ENCODE results near the gene MYOG.

DNA sequence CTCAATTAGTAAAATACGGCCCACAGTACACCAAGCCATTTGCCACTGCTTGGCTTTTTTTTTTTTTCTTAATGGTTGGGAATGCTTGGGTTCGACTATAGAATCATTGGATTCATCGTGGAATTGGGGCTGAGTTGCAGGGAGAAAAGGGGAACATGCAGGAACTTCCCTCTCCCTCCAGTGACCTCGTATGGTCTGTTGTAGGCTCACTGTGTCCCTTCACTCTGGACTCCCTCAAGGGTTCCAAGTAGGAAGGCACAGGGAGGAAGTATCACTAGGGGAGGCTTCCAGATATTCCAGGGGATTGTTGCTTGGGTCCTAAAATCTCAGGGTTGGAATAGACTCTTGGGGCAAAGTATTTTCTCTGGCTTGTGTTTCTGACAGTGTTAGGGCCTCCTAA is 35.0 kb downstream of the MYOG start:
- TF ChIP-seq ZFP3 (CRISPR knock-in tag; IDR thresholded peaks at IDR 0.05), result no peak
- TF ChIP-seq, protein P1, sequence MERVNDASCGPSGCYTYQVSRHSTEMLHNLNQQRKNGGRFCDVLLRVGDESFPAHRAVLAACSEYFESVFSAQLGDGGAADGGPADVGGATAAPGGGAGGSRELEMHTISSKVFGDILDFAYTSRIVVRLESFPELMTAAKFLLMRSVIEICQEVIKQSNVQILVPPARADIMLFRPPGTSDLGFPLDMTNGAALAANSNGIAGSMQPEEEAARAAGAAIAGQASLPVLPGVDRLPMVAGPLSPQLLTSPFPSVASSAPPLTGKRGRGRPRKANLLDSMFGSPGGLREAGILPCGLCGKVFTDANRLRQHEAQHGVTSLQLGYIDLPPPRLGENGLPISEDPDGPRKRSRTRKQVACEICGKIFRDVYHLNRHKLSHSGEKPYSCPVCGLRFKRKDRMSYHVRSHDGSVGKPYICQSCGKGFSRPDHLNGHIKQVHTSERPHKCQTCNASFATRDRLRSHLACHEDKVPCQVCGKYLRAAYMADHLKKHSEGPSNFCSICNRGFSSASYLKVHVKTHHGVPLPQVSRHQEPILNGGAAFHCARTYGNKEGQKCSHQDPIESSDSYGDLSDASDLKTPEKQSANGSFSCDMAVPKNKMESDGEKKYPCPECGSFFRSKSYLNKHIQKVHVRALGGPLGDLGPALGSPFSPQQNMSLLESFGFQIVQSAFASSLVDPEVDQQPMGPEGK (CRISPR knock-in tag; IDR thresholded peaks at IDR 0.05; ENCODE audit: borderline replicate concordance), result no peak
- no peak for TF ChIP-seq SNAI2 (CRISPR knock-in tag; IDR thresholded peaks at IDR 0.05)
- TF ChIP-seq RARB (CRISPR knock-in tag; IDR thresholded peaks at IDR 0.05), result no peak
- no peak for TF ChIP-seq ESRRG (CRISPR knock-in tag; IDR thresholded peaks at IDR 0.05)
- no peak for TF ChIP-seq CSDC2 (CRISPR knock-in tag; IDR thresholded peaks at IDR 0.05)
- TF ChIP-seq, protein P2, sequence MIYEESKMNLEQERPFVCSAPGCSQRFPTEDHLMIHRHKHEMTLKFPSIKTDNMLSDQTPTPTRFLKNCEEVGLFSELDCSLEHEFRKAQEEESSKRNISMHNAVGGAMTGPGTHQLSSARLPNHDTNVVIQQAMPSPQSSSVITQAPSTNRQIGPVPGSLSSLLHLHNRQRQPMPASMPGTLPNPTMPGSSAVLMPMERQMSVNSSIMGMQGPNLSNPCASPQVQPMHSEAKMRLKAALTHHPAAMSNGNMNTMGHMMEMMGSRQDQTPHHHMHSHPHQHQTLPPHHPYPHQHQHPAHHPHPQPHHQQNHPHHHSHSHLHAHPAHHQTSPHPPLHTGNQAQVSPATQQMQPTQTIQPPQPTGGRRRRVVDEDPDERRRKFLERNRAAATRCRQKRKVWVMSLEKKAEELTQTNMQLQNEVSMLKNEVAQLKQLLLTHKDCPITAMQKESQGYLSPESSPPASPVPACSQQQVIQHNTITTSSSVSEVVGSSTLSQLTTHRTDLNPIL (CRISPR knock-in tag; IDR thresholded peaks at IDR 0.05; ENCODE audit: low read depth), result no peak
- no peak for TF ChIP-seq ARNTL (CRISPR knock-in tag; IDR thresholded peaks at IDR 0.05; ENCODE audit: borderline replicate concordance, low read depth)
- TF ChIP-seq, protein P3, sequence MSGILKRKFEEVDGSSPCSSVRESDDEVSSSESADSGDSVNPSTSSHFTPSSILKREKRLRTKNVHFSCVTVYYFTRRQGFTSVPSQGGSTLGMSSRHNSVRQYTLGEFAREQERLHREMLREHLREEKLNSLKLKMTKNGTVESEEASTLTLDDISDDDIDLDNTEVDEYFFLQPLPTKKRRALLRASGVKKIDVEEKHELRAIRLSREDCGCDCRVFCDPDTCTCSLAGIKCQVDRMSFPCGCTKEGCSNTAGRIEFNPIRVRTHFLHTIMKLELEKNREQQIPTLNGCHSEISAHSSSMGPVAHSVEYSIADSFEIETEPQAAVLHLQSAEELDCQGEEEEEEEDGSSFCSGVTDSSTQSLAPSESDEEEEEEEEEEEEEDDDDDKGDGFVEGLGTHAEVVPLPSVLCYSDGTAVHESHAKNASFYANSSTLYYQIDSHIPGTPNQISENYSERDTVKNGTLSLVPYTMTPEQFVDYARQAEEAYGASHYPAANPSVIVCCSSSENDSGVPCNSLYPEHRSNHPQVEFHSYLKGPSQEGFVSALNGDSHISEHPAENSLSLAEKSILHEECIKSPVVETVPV (CRISPR knock-in tag; IDR thresholded peaks at IDR 0.05), result no peak
- no peak for TF ChIP-seq ZFP30 (CRISPR knock-in tag; IDR thresholded peaks at IDR 0.05)
- no peak for TF ChIP-seq PPARA (CRISPR knock-in tag; IDR thresholded peaks at IDR 0.05; ENCODE audit: borderline replicate concordance)

Data from SK-N-SH treated with all-trans-retinoic acid at 6 μM for 48 hours (cell line).